Measurements from ENCODE around the gene CPEB1.

The CPEB1 gene

DNA sequence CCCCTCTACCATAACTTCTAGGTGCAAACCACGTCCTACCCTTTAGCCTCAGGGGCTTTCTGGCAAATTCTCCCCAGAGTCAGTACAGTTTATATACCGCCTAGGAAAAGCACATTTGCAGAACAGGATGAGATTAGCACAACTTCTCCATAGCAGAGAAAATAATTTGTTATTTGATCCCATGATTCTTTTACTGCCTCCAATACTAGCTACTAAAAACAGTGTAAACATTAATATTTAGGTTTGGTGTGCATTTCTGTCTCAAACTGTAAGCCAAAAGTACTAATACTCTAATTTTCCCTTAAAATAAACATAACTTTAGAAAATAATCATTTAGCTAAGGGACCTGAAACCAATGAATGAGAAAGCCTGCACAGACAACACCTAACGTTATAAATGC, 4.5 kb downstream of the CPEB1 start:
- TF ChIP-seq GABPA (IDR thresholded peaks at IDR 0.05; ENCODE audit: low read depth) (no peak), POLR2AphosphoS5 (IDR thresholded peaks at IDR 0.05; ENCODE audit: low read depth) (no peak), SPI1 (IDR thresholded peaks at IDR 0.05; ENCODE audit: borderline replicate concordance, low read depth) (no peak)
- TF ChIP-seq, protein P1, sequence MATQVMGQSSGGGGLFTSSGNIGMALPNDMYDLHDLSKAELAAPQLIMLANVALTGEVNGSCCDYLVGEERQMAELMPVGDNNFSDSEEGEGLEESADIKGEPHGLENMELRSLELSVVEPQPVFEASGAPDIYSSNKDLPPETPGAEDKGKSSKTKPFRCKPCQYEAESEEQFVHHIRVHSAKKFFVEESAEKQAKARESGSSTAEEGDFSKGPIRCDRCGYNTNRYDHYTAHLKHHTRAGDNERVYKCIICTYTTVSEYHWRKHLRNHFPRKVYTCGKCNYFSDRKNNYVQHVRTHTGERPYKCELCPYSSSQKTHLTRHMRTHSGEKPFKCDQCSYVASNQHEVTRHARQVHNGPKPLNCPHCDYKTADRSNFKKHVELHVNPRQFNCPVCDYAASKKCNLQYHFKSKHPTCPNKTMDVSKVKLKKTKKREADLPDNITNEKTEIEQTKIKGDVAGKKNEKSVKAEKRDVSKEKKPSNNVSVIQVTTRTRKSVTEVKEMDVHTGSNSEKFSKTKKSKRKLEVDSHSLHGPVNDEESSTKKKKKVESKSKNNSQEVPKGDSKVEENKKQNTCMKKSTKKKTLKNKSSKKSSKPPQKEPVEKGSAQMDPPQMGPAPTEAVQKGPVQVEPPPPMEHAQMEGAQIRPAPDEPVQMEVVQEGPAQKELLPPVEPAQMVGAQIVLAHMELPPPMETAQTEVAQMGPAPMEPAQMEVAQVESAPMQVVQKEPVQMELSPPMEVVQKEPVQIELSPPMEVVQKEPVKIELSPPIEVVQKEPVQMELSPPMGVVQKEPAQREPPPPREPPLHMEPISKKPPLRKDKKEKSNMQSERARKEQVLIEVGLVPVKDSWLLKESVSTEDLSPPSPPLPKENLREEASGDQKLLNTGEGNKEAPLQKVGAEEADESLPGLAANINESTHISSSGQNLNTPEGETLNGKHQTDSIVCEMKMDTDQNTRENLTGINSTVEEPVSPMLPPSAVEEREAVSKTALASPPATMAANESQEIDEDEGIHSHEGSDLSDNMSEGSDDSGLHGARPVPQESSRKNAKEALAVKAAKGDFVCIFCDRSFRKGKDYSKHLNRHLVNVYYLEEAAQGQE (IDR thresholded peaks at IDR 0.05; ENCODE audit: insufficient replicate concordance, low read depth): no peak
- TF ChIP-seq, protein P2, sequence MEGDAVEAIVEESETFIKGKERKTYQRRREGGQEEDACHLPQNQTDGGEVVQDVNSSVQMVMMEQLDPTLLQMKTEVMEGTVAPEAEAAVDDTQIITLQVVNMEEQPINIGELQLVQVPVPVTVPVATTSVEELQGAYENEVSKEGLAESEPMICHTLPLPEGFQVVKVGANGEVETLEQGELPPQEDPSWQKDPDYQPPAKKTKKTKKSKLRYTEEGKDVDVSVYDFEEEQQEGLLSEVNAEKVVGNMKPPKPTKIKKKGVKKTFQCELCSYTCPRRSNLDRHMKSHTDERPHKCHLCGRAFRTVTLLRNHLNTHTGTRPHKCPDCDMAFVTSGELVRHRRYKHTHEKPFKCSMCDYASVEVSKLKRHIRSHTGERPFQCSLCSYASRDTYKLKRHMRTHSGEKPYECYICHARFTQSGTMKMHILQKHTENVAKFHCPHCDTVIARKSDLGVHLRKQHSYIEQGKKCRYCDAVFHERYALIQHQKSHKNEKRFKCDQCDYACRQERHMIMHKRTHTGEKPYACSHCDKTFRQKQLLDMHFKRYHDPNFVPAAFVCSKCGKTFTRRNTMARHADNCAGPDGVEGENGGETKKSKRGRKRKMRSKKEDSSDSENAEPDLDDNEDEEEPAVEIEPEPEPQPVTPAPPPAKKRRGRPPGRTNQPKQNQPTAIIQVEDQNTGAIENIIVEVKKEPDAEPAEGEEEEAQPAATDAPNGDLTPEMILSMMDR (IDR thresholded peaks at IDR 0.05; ENCODE audit: insufficient read depth, low read length): no peak
- peaks cover 40% of the 10 kb centered on the region for H3K27me3 ChIP-seq (ENCODE audit: insufficient read depth, poor library complexity, severe bottlenecking)
- DNase-seq (ENCODE audit: low read depth in 1 of 2, low spot score in 1 of 2): no peak
- no peak overlapping the region for H3K4me3 ChIP-seq (replicated peaks; ENCODE audit: insufficient read depth, low read length)
- no peak overlapping the region for H3K27ac ChIP-seq (replicated peaks)

DNA sequence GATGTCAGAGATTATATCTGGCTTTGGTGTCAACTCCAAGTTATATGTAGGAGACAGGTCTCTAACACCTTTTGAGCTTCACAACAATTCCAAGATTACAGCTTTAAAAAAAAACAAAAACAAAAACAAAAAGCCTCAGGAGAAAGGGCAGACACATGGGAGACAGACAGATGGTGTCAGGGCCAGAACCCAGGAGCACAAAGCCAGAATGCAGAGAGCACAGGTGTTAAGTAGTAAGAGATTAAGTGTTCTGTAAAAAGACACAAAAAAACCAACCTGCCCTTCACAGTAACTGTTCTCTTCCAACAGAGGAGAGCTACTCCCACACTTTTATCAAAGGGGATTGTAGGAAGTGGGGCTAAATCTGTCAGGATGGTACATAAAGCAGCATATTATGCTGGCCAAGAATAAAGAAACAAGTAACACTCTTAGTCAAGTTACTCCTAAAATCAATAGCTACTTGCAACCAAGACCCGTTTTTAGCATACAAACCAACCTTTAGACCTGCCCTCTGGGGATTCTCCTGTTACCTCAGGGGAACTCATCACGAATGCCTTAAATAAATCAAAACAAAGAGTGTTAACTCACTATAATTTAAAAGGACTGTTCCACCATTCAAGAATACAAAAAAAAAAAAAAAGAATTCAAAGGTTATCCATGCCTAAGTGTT, 5.9 kb downstream of the CPEB1 start:
- no peak for DNase-seq (ENCODE audit: low read depth in 1 of 2, low spot score in 1 of 2)
- peaks cover 30% of the 10 kb centered on the region for H3K27me3 ChIP-seq (ENCODE audit: insufficient read depth, poor library complexity, severe bottlenecking)
- H3K4me3 ChIP-seq (replicated peaks; ENCODE audit: insufficient read depth, low read length): no peak overlapping the region
- H3K27ac ChIP-seq (replicated peaks): no peak overlapping the region
- TF ChIP-seq SPI1 (IDR thresholded peaks at IDR 0.05; ENCODE audit: borderline replicate concordance, low read depth) (no peak), POLR2AphosphoS5 (IDR thresholded peaks at IDR 0.05; ENCODE audit: low read depth) (no peak), GABPA (IDR thresholded peaks at IDR 0.05; ENCODE audit: low read depth) (no peak)
- TF ChIP-seq, protein P2 (IDR thresholded peaks at IDR 0.05; ENCODE audit: insufficient read depth, low read length): no peak
- TF ChIP-seq, protein P1 (IDR thresholded peaks at IDR 0.05; ENCODE audit: insufficient replicate concordance, low read depth): no peak

DNA sequence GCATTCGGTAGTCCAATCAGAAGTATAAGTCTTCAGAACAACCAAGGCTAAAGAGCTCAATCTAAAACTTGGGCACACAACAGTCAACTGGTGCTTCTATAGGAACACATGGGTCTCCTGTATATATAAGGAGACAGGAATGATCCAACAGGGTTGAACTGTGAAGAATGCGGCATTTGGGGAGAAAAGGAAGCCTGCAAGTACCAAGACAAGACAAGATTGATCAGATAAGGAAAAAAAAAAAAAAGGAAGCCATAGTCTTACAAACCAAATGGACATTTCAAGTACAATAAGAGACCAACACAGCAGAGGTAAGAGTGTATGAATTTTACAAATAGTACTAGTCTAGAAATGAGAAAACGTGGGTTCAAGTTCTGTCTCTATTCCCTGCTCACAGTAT, 6.5 kb downstream of the CPEB1 start:
- no peak for DNase-seq (ENCODE audit: low read depth in 1 of 2, low spot score in 1 of 2)
- peaks cover 32% of the 10 kb centered on the region for H3K27me3 ChIP-seq (ENCODE audit: insufficient read depth, poor library complexity, severe bottlenecking)

More for the DNA sequence above, 6.5 kb downstream of the CPEB1 start:
- TF ChIP-seq, protein P2 (IDR thresholded peaks at IDR 0.05; ENCODE audit: insufficient read depth, low read length): no peak
- TF ChIP-seq GABPA (IDR thresholded peaks at IDR 0.05; ENCODE audit: low read depth): no peak
- TF ChIP-seq, protein P1 (IDR thresholded peaks at IDR 0.05; ENCODE audit: insufficient replicate concordance, low read depth): no peak
- no peak for TF ChIP-seq POLR2AphosphoS5 (IDR thresholded peaks at IDR 0.05; ENCODE audit: low read depth)
- no peak for TF ChIP-seq SPI1 (IDR thresholded peaks at IDR 0.05; ENCODE audit: borderline replicate concordance, low read depth)
- H3K4me3 ChIP-seq (replicated peaks; ENCODE audit: insufficient read depth, low read length): no peak overlapping the region
- H3K27ac ChIP-seq (replicated peaks): no peak overlapping the region

Measured in HL-60 (cell line).